ENCODE measurements around the gene WDR1. TPM values are rescaled to one million over a fixed set of nuclear protein-coding genes. Genes with fewer than 3 reads are reported as not detected.

The WDR1 gene
- total and polyA plus RNA-seq, 2 donors (not counting 3 experiments of a cell fraction or from before 2014, with no cell fraction given), result 590 to 660 TPM

DNA sequence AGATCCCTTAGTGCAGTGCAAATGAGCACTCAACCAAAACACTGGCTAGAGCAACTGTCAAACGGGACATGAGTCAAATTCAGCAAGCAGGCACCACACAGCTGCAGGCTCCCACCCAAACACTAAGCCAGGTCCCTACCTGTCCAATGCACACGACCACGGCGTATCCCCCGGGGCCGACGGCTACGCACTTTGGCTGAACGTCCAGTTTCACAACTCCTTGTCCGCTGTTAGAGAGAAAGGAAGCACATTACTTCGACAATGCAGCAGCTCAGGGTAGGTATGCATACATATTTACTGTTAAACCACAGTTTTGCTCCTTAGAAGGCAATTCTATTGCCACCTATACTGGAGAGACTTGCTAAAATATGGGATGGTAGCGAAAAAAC lies 35.4 kb downstream of the WDR1 start:
- peaks cover 50% of the 10 kb centered on the region for H3K79me2 ChIP-seq (ENCODE audit: control insufficient read depth, insufficient read depth, low read length)
- H3K9ac ChIP-seq (replicated peaks; ENCODE audit: extremely low read depth, insufficient read depth, low read length), result no peak overlapping the region
- H3K9me1 ChIP-seq (replicated peaks; ENCODE audit: control insufficient read depth, extremely low read depth, insufficient read depth, low read length), result no peaks in the 10 kb centered on the region
- CTCF ChIA-PET, result no interaction called here
- no peak overlapping the region for H3K4me2 ChIP-seq (ENCODE audit: insufficient read depth, low read length)
- peaks cover 29% of the 10 kb centered on the region for H3K4me1 ChIP-seq (ENCODE audit: control insufficient read depth, extremely low read depth, insufficient read depth, low read length)
- DNase-seq (ENCODE audit: low read depth, low spot score) (no peak), FAIRE-seq (no peak)
- TF ChIP-seq GATA2 (IDR thresholded peaks at IDR 0.05; ENCODE audit: insufficient read depth, insufficient read length, low read depth, low read length) (no peak), EZH2 (IDR thresholded peaks at IDR 0.05; ENCODE audit: borderline replicate concordance, low read depth, low read length, severe bottlenecking) (no peak), MYC (IDR thresholded peaks at IDR 0.05; ENCODE audit: low read depth, low read length) (no peak), MAX (IDR thresholded peaks at IDR 0.05; ENCODE audit: insufficient read depth, insufficient read length) (no peak), FOS (IDR thresholded peaks at IDR 0.05; ENCODE audit: borderline replicate concordance, insufficient read depth, low read length) (no peak), JUN (IDR thresholded peaks at IDR 0.05; ENCODE audit: borderline replicate concordance, insufficient read depth, insufficient read length, low read depth) (no peak), POLR2A (IDR thresholded peaks at IDR 0.05; ENCODE audit: low read depth, low read length) (no peak), POLR2AphosphoS5 (IDR thresholded peaks at IDR 0.05; ENCODE audit: insufficient read depth, low read depth, low read length) (no peak), CTCF (IDR thresholded peaks at IDR 0.05; ENCODE audit: extremely low read depth in 1 of 2, insufficient read depth in 1 of 2, low read depth in 1 of 2, low read length in 2 of 2) (no peak)
- POLR2A ChIA-PET, result interaction anchor here (1.5 kb wide), 2 partner anchors 13 to 36 kb away, joined by 4 to 5 read pairs; partner anchors contain the start of gene WDR1
- H4K20me1 ChIP-seq (replicated peaks; ENCODE audit: control insufficient read depth, extremely low read depth, insufficient read depth, low read length), result no peaks in the 10 kb centered on the region
- no peaks in the 10 kb centered on the region for H3K27me3 ChIP-seq (ENCODE audit: control insufficient read depth in 2 of 2, insufficient read depth in 2 of 2, low read length in 2 of 2)
- no TSS peak for BruUV-seq (replicated peaks)
- no peak overlapping the region for H2AFZ ChIP-seq (ENCODE audit: low read depth, low read length)
- H3K27ac ChIP-seq (ENCODE audit: insufficient read depth, low read depth, low read length), result no peak overlapping the region
- dilution Hi-C loops (cut with MboI; ENCODE audit: extremely low pct_ligation_motif_present, low sequenced_read_pairs) (no loop called here), intact Hi-C loops (cut with micrococcal nuclease) (no loop called here)
- H3K36me3 ChIP-seq (ENCODE audit: control insufficient read depth in 2 of 2, extremely low read depth in 1 of 2, insufficient read depth in 2 of 2, low read length in 2 of 2), result peaks cover 50 to 87% of the 10 kb centered on the region in 2 experiments
- H3K4me3 ChIP-seq (replicated peaks in 1 of 3; ENCODE audit: insufficient read depth in 1 of 3, low read depth in 1 of 3, low read length in 3 of 3), result no peak overlapping the region
- H3K9me3 ChIP-seq (replicated peaks; ENCODE audit: control insufficient read depth, insufficient read depth, low read length), result no peaks in the 10 kb centered on the region
